ENCODE data around the gene ITGB2.
"Not testable (repeated sequence)": the region's sequence is repeated elsewhere in the genome, so short reads cannot be mapped to it uniquely, and the experiment has no call there.

Gene ITGB2

GRCh38 chr21:44879238-44879637 lies 41.5 kb downstream of the ITGB2 start:
- not testable (repeated sequence) for DNase-seq

- DNase-seq = peak; percentile 98
These were observed 42.4 kb downstream of the ITGB2 start for GRCh38 chr21:44878053-44878982.

DNA sequence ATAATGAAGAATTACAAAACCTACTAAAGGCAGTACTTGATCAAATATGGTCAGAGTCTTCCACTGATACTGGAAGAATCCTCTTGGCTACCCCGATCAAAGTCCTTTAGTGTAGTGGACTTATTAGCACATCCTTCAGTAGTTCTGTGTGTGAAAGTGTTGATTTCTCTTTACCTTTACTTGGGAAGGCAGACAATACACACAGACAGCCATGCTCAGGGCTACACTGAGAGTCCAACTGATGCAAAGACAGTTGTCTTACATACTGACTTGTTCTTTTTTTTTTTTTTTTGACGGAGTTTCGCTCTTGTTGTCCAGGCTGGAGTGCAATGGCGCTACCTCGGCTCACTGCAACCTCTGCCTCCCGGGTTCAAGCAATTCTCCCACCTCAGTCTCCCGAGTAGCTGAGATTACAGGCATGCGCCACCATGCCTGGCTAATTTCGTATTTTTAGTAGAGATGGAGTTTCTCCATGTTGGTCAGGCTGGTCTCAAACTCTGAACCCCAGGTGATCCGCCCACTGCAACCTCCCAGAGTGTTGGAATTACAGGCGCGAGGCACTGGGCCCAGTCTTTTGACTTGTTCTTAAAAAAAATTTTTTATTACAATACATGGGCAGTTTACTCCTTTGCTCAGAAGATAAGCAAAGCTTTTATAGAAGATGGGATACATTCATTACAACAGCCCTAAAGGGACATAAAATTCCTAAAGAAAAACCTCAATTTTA lies 43.7 kb downstream of the ITGB2 start:
- DNase-seq = no peak

GRCh38 chr21:44875316-44875700 lies 45.4 kb downstream of the ITGB2 start:
- peak; percentile 63 for DNase-seq

DNA sequence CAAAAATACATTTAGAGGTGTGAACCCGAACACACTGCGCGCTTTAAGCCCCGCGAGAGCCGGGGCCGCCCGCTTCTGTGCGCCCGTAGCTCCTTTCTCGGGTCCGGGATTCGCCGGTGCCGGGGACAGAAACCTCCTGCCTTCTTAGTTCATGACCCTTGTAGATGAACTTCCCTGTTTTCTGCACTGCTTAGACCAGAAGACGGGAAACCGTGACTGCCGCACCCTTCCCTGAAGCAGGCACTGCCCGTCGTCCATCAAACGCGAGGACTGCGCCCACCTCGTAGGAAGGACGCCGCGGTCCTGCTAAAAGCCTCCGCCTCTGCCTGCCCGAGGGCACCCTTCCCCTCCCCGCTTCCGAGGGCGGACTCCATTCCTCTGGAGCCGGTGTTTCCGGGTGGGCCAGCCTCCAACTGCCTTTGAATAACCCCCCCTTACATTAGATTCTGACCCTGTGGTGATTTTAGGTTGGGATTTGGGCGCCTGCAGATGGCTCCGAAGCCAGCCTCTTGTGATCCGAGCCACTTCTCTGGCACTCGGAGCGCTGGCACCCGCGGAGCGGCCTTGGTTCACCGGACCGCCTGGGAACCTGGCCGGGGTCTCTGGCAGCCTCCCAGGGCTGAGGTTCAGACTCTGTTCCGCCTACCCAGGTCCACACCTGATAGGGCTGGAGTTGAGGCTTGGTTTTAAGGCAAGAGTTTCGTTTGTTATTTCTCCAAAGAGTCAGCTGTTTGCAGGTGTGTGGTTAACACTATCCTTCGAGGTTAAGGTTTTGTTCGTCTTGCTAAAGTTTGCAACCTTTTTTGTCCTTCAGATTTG lies 46.0 kb downstream of the ITGB2 start:
- DNase-seq = peak; percentile 69

GRCh38 chr21:44874240-44874496 lies 46.5 kb downstream of the ITGB2 start:
- no peak for DNase-seq

DNA sequence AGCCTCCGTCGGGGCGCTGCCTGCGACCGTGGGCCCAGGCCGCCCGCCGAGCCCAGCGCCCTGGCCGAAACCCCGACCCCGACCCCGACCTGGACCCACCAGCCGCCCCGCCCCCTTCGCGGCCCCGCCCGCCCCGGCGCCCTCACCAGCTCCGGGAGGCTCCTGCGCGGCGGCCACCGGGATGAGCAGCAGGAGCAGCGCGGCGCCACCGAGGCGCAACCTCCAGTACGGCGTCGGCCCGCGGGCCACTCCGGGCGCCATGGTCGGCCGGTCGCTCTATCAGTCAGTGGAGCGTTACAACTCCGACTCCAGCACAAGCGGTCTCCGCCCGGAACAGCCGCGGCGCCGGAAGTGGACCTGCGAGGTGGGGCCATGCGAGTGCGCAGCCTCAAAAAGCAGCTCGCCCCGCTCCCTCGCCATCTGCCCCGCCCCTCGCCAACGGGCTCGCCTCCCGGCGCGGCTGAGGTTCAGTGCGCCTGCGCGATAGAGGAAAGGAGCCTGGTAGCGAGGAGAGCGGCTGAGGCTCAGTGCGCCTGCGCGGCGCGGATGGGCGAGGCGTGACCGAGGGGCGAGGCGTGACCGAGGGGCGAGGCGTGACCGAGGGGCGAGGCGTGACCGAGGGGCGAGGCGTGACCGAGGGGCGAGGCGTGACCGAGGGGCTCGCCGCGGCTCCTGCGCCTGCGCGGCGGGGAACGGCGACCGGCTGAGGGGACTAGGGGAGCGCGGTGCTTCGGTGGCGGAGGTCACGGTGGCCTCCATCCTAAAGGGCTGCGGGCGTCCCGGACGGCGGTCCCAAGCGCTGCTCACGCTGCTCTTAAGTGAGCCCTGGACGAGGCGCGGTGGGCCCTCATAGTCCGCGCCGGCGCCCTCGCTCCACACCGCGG lies 47.1 kb downstream of the ITGB2 start, which contains the start of gene PTTG1IP:
Gene PTTG1IP (minus strand): TSS at position 335 of the 884 bp plus-strand sequence. CDS start 74 bp downstream, at position 261.
- peak; percentile 95 for DNase-seq

DNA sequence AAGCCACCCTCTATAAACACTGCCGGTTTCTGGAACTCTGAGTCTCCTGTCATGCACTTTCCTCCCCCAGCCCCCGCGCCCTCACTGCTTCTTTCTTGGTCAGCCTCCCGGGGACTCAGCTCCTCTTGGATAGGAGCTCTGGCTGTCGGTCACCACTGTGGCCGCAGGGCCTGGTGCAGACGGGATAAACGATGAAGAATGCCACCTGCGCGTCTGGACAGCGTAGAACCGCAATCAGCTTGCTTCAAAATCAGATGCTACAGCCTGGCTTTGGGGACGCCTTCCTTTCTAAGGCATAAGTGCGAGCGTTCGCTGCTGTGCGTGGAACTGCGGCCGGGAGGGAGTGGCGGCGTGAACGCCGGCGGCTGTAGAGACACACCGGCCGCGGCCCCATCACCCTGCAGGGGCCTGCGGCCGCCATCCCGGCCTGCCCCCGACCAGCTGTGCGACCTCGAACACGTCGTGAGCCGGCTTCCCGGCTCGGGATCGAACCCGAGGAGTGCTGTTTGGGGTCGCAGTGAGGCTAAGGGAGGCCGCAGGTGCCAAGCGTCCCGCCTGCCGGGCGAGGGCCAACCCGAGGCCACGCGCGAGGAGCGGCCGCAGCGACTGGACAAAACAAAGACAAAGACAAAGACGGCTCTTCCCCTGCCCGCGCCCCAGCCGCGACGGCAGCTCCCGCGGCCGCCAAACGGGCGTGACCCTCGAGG lies 47.9 kb downstream of the ITGB2 start:
- no peak for DNase-seq

DNA sequence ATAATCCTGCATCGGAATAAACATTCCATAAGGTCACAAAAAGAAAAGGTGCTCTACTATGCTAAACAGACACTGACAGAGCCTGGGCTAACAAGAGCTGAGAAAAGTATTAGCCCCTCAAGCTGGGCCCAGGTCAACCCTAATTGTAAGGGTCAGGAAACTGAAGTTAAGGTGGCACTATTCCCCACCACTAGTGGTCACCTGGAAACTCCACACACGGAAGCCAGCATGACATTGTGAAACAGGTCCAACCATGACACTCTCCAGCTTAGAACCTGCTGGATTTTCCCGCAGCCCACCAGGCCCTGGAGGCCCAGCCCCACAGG lies 48.4 kb downstream of the ITGB2 start:
- DNase-seq = no peak

DNA sequence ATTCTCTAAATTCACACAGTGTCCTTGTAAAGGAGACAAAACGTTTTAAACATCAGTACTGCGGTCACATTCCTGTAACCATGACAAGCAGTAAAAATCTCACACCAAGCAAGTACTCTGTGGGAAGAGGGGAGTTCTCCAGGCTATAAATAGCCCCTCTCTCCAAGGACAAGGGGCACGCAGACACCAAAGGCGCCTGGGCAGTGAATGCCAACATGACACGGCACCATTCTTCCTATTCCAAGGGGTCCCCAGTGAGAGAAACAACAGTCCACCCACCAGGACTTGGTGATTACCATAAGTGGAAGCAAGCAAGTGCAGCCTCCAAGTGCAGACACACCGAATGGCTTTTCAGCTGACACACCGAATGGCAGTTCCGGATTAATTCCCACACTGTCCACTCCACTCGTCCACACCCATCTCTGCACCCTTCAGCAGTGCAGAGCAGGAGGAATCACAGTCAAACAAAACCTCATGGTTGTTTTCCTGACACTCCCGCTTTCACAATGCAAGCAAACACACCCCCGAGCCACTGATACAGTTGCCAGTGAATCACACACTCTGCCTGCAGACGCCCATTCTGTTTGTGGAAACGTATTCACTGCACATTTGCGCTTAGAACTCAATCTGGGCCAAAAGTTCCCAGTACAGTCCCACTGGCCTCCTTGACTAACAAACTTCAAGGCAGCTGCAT lies 49.0 kb downstream of the ITGB2 start:
- DNase-seq = peak; percentile 46

DNA sequence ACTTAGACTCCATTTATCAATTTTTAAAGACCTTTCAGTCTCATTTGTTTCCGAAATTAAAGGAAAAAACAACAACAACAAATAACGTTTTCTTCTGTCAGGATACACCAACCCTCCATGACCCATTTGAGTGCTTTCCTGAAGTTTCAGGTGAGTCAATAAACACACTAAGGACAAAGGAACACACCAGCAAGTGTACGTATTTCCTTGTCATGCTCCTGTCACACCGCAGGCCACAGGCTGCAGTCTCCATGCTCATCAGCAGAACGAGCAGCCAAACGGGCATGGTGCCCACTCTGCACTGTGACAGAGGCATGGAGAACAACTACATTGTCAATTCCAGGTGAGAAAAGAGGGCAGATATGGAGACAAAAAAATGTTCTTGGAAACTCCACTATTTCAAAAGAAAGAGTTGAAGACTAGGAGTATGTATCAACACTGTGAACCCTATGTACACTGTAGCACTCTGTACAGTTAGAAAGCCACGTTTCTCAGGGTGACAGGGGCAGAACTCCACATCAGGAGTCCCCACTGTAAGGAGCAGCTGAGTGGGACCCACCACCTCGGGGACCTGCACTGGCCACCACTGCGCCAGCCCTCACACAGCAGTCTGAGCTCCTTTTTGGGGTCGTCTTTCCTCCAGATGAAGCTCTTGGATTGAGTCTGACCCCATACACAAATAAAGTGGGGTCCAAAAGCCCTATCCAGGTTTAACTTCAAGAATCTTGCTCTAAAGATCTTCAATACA lies 49.8 kb downstream of the ITGB2 start:
- DNase-seq = no peak

- DNase-seq = peak; percentile 35
These were observed 50.6 kb downstream of the ITGB2 start for GRCh38 chr21:44869781-44870747.

- no peak for DNase-seq
These were observed 52.0 kb downstream of the ITGB2 start for GRCh38 chr21:44868707-44869106.

DNA sequence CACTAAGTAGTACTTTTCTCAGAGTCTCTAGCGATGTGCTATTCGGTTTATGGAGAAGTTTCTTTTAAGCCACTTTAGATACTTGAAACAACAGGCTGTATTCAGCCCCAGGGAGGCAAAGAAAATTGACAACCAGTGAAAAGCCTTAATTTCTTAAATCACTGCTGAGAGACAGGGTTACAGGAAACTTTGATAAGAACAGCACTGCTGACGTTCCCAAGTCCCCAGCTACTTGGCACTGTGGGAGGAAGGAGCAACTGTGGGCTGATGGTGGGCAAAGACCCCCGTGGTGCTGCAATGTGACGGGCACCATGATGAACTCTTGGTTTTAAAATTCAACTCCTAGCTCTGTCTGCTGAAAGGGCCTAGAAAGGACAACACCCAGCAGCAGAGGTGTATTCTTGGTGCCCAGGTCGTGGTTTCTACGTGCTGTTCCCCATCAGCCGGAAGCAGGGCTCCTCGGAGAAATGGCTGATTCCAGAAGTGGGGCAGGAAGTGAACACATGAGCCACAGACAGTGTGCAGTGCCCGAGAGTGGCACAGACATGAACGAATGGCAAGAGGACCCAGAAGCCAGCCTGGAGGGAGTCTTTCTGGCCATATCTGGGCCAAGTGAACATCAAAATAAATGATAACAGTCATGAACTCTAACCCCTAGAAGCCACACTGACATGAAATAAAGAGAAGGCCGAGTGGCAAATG lies 52.5 kb downstream of the ITGB2 start:
- no peak for DNase-seq

GRCh38 chr21:44867464-44867863 lies 53.2 kb downstream of the ITGB2 start:
- DNase-seq = no peak

DNA sequence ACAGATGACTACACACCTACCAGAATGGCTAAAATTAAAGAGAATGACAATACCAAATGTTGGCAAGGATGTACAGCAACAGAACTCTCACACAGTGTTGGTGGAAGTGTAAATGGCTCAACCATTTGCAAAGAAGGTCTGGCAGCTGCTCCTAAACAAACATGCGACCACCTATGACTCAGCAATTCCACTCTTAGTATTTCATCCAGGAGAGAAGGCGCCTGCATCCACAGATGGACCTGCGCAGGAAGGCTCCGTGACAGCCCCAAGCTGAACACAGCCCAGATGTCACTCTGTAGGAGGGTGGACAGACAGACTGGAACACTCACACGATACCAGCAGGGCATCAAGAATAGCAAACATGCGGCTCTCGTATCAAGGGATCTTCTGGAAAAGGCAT lies 53.9 kb downstream of the ITGB2 start:
- DNase-seq = peak; percentile 18

DNA sequence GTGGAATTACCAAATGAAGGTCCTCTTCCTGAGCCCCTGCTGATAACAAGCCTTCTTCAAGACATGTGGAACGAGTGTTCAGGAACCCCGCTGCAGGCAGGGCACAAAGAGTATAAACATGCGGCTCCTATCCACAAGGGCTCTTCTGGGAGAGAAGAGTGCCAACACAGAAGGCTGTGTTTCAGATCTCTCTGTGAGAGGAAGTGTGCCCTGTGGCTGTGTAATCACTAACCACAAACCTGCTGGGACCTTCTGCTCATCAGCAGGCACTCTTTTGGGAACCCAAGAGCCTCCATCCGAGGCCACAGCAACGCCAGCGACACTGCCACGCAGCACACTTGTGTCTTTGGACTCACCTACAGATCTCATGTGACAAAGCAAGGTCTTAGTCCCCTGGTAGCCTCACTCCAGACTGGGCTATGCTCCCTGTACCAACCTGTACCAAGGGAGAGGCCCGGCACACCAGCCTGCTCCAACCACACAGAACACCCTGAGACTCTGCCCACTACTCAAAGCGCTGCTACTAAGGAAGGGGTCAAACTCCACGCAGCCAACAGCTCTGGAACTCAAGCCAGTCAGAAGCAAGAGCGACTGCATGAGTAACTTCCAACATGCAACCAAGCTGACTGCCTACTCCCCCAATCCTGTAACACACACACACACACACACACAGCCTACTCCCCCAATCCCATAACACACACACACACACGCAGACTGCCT lies 55.0 kb downstream of the ITGB2 start:
- DNase-seq = peak; percentile 95

All from MV-4-11 (cell line).